GM23338 (cell line): Measurements from ENCODE around the gene TMA7B.

Source experiments
- CTCF ChIP-seq, 2 experiments: fragments of 200-600 bp in 1 of 2; sonication (generic) in 1 of 2; conservative IDR thresholded peaks; 2 replicates each; pipeline versions ENCODE4 v1.5.1 to v1.6.1; 2016 to 2017; ENCODE audit warnings: antibody characterized with exemption in 2 of 2, low read depth in 2 of 2, mild to moderate bottlenecking in 2 of 2, moderate library complexity in 1 of 2
- EZH2 ChIP-seq: fragments of 200-600 bp; sonication (generic); IDR thresholded peaks from one replicate; pipeline ENCODE4 v1.8.0; 2017; ENCODE audit warnings: antibody characterized with exemption, mild to moderate bottlenecking, low read depth; ENCODE audit not compliant: unreplicated experiment
- POLR2AphosphoS5 ChIP-seq: IDR thresholded peaks from 2 replicates; pipeline ENCODE4 v1.6.1; 2016; ENCODE audit warnings: antibody characterized with exemption, low read depth

GRCh38 chr22:39910876-39911613 is 49.2 kb upstream of the TMA7B start:
- TF ChIP-seq CTCF (conservative IDR thresholded peaks at IDR 0.05; ENCODE audit: low read depth in 2 of 2) (no peak), EZH2 (no peak), POLR2AphosphoS5 (no peak)
